Measurements from ENCODE around the gene PCOLCE2. TPM values are rescaled to one million over a fixed set of nuclear protein-coding genes. Genes with fewer than 3 reads are reported as not detected.

The PCOLCE2 gene
- total and polyA plus RNA-seq, 2 donors from 2014 or later: 1.9 to 59.0 TPM

DNA sequence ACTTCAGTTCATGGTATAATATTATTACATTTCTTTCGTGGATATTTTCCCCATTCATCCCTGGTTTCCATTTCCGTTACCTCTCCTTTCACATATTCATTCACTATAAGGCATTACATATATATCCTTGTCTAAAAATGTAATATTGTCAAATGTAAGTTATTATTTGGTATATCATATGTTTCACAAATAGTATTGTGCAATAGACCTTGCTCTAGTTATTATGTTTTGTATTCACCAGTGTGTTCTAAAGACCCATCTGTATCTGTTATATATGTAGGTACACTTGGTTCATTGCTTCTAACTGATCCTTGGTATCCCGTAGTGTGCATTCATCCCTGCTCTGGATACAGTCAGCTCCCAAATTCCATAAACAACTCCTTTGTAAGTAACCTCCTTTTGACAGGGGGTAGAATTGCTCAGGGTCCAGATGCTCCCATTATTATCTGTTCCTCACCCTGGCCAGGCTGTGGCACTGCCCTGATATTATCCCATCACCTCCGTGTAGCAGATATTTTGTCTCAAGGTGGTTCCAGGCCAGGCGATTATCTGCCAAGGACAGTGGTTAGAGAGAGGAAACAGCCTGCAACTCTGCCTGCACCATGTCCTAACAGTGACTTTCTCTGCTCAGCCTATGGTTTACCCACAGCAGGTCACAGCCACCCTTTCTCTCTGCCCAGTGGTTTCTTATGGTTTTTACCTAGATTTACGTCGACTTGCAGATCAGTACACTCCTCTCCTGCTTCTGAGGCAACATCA, 45.4 kb upstream of the PCOLCE2 start:
- FAIRE-seq (no peak), DNase-seq (no peak)
- intact Hi-C loops (cut with DNase I): no loop called here
- TF ChIP-seq, protein P1, sequence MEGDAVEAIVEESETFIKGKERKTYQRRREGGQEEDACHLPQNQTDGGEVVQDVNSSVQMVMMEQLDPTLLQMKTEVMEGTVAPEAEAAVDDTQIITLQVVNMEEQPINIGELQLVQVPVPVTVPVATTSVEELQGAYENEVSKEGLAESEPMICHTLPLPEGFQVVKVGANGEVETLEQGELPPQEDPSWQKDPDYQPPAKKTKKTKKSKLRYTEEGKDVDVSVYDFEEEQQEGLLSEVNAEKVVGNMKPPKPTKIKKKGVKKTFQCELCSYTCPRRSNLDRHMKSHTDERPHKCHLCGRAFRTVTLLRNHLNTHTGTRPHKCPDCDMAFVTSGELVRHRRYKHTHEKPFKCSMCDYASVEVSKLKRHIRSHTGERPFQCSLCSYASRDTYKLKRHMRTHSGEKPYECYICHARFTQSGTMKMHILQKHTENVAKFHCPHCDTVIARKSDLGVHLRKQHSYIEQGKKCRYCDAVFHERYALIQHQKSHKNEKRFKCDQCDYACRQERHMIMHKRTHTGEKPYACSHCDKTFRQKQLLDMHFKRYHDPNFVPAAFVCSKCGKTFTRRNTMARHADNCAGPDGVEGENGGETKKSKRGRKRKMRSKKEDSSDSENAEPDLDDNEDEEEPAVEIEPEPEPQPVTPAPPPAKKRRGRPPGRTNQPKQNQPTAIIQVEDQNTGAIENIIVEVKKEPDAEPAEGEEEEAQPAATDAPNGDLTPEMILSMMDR (IDR thresholded peaks at IDR 0.05; ENCODE audit: borderline replicate concordance, extremely low read depth, insufficient read depth): no peak
- no peaks in the 10 kb centered on the region for H3K36me3 ChIP-seq (ENCODE audit: control insufficient read depth in 2 of 3, insufficient read depth in 3 of 3, low read length in 3 of 3)
- H3K9ac ChIP-seq (ENCODE audit: low read length in 3 of 3): no peak overlapping the region
- no peaks in the 10 kb centered on the region for H3K27me3 ChIP-seq (ENCODE audit: control insufficient read depth, insufficient read depth, low read length)
- no peaks in the 10 kb centered on the region for H3K4me1 ChIP-seq (ENCODE audit: control insufficient read depth in 2 of 3, insufficient read depth in 2 of 3, low read depth in 1 of 3, low read length in 3 of 3)
- H3K27ac ChIP-seq (ENCODE audit: low read depth in 2 of 2, low read length in 2 of 2): no peak overlapping the region
- no peak overlapping the region for H3K4me3 ChIP-seq (ENCODE audit: low read length in 3 of 3)
- H3K9me3 ChIP-seq (ENCODE audit: control insufficient read depth in 2 of 3, insufficient read depth in 1 of 3, low read length in 3 of 3): no peaks in the 10 kb centered on the region

DNA sequence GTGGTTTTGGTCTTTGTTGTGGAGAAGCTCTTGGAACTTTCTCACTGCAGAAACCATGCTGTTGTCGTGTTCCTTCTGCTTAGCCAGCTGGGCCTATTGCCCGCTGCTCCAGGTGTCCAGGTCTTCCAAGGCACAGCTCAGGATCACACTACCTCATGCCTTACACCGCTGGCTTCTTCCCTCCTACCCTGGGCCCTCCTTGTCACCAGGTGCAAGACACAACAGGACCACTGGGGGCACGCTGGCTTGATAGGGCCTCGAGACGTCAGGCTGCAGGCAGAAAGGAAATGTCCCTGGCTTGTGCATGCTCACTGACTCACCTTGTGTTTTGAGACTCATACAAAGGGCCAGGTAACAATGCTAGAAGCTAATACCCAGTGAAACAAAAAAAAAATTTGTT, 42.3 kb upstream of the PCOLCE2 start:
- TF ChIP-seq, protein P1 (IDR thresholded peaks at IDR 0.05; ENCODE audit: borderline replicate concordance, extremely low read depth, insufficient read depth): no peak
- DNase-seq: no peak
- no peak for FAIRE-seq

DNA sequence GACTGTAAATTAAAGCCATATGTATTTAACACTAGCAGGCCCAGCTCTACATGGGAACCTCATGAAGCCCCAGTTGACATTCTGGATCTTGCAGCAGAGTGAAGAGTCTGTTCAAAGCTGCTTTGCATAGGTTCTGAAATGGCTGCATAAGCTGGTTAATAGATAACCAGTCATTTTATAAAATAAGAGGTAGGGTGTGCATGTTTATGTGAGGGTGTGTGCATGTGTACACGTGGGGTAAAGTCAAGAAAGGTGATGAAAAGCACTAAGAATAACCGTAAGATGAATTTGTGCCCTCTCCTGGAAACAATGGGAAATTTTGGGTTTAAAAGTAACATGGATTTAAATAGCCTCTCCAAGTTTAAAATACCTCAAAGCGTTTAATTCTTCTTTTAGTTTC, 41.6 kb upstream of the PCOLCE2 start:
- H3K4me1 ChIP-seq (ENCODE audit: control insufficient read depth in 2 of 3, insufficient read depth in 2 of 3, low read depth in 1 of 3, low read length in 3 of 3): no peaks in the 10 kb centered on the region
- H3K9ac ChIP-seq (ENCODE audit: low read length in 3 of 3): no peak overlapping the region
- no peaks in the 10 kb centered on the region for H3K36me3 ChIP-seq (ENCODE audit: control insufficient read depth in 2 of 3, insufficient read depth in 3 of 3, low read length in 3 of 3)
- intact Hi-C loops (cut with DNase I): no loop called here
- FAIRE-seq (no peak), DNase-seq (no peak)
- TF ChIP-seq, protein P1 (IDR thresholded peaks at IDR 0.05; ENCODE audit: borderline replicate concordance, extremely low read depth, insufficient read depth): no peak
- no peak overlapping the region for H3K27ac ChIP-seq (ENCODE audit: low read depth in 2 of 2, low read length in 2 of 2)
- no peaks in the 10 kb centered on the region for H3K9me3 ChIP-seq (ENCODE audit: control insufficient read depth in 2 of 3, insufficient read depth in 1 of 3, low read length in 3 of 3)
- H3K4me3 ChIP-seq (ENCODE audit: low read length in 3 of 3): no peak overlapping the region
- H3K27me3 ChIP-seq (ENCODE audit: control insufficient read depth, insufficient read depth, low read length): no peaks in the 10 kb centered on the region

More for the DNA sequence above, 42.3 kb upstream of the PCOLCE2 start:
- no peaks in the 10 kb centered on the region for H3K27me3 ChIP-seq (ENCODE audit: control insufficient read depth, insufficient read depth, low read length)
- H3K9ac ChIP-seq (ENCODE audit: low read length in 3 of 3): no peak overlapping the region
- intact Hi-C loops (cut with DNase I): no loop called here
- no peaks in the 10 kb centered on the region for H3K36me3 ChIP-seq (ENCODE audit: control insufficient read depth in 2 of 3, insufficient read depth in 3 of 3, low read length in 3 of 3)
- H3K27ac ChIP-seq (ENCODE audit: low read depth in 2 of 2, low read length in 2 of 2): no peak overlapping the region
- no peak overlapping the region for H3K4me3 ChIP-seq (ENCODE audit: low read length in 3 of 3)
- H3K4me1 ChIP-seq (ENCODE audit: control insufficient read depth in 2 of 3, insufficient read depth in 2 of 3, low read depth in 1 of 3, low read length in 3 of 3): no peaks in the 10 kb centered on the region
- no peaks in the 10 kb centered on the region for H3K9me3 ChIP-seq (ENCODE audit: control insufficient read depth in 2 of 3, insufficient read depth in 1 of 3, low read length in 3 of 3)

Measured in kidney (tissue), 14 donors.